GM23248 (cell line): ENCODE data around the gene TMEM74B. TPM values are rescaled to one million over a fixed set of nuclear protein-coding genes. Genes with fewer than 3 reads are reported as not detected.
"Not testable (repeated sequence)": the region's sequence is repeated elsewhere in the genome, so short reads cannot be mapped to it uniquely, and the experiment has no call there.

Source experiments
- DNase-seq: peaks from one replicate; pipeline ENCODE4 v3.0.0-alpha.2; 2015
- H2AFZ ChIP-seq: fragments of 200-600 bp; sonication (generic); 2 replicates; pipeline ENCODE4 v1.6.1; 2016; ENCODE audit warnings: antibody characterized with exemption
- H3F3A ChIP-seq: fragments of 200-600 bp; sonication (generic); 2 replicates; pipeline ENCODE4 v1.6.1; 2016; ENCODE audit warnings: mild to moderate bottlenecking, antibody characterized with exemption, mixed run types; ENCODE audit not compliant: insufficient read depth
- H3K27ac ChIP-seq: fragments of 200-600 bp; sonication (generic); 2 replicates; pipeline ENCODE4 v1.5.1; 2016; ENCODE audit warnings: mild to moderate bottlenecking
- H3K27me3 ChIP-seq: fragments of 200-600 bp; sonication (generic); replicated peaks from 2 replicates; pipeline ENCODE4 v1.6.1; 2016; ENCODE audit warnings: mild to moderate bottlenecking; ENCODE audit not compliant: insufficient read depth
- H3K36me3 ChIP-seq: fragments of 200-600 bp; sonication (generic); 2 replicates; pipeline ENCODE4 v1.6.1; 2016; ENCODE audit warnings: low read depth, mild to moderate bottlenecking
- H3K4me1 ChIP-seq: fragments of 200-600 bp; sonication (generic); 2 replicates; pipeline ENCODE4 v1.6.1; 2016; ENCODE audit warnings: mild to moderate bottlenecking; ENCODE audit not compliant: insufficient read depth
- H3K4me2 ChIP-seq: fragments of 200-600 bp; sonication (generic); one replicate; pipeline ENCODE4 v1.6.1; 2016; ENCODE audit warnings: mild to moderate bottlenecking; ENCODE audit not compliant: unreplicated experiment
- H3K4me3 ChIP-seq: fragments of 200-600 bp; sonication (generic); 2 replicates; pipeline ENCODE4 v1.5.1; 2016; ENCODE audit warnings: mild to moderate bottlenecking
- H3K79me2 ChIP-seq: fragments of 200-600 bp; sonication (generic); 2 replicates; pipeline ENCODE4 v1.6.1; 2016; ENCODE audit warnings: mild to moderate bottlenecking; ENCODE audit not compliant: insufficient read depth
- H3K9ac ChIP-seq: fragments of 200-600 bp; sonication (generic); 2 replicates; pipeline ENCODE4 v1.6.1; 2016; ENCODE audit warnings: mild to moderate bottlenecking
- H3K9me2 ChIP-seq: fragments of 200-600 bp; sonication (generic); 2 replicates; pipeline ENCODE4 v1.6.1; 2016; ENCODE audit warnings: mixed run types, mild to moderate bottlenecking, moderate library complexity; ENCODE audit not compliant: insufficient read depth
- H3K9me3 ChIP-seq: fragments of 200-600 bp; sonication (generic); one replicate; pipeline ENCODE4 v1.6.1; 2017; ENCODE audit warnings: low read depth
- H4K20me1 ChIP-seq: fragments of 200-600 bp; sonication (generic); 2 replicates; pipeline ENCODE4 v1.6.0; 2016; ENCODE audit not compliant: insufficient read depth
- EZH2 ChIP-seq: fragments of 200-600 bp; sonication (generic); IDR thresholded peaks from 2 replicates; pipeline ENCODE4 v1.6.1; 2018; ENCODE audit warnings: antibody characterized with exemption, mild to moderate bottlenecking; ENCODE audit not compliant: insufficient read depth, poor library complexity, severe bottlenecking
- EZH2phosphoT487 ChIP-seq: fragments of 200-600 bp; sonication (generic); IDR thresholded peaks from 2 replicates; pipeline ENCODE4 v1.6.1; 2018; ENCODE audit warnings: antibody characterized with exemption, moderate library complexity, mild to moderate bottlenecking, low read depth; ENCODE audit not compliant: insufficient read depth
- WGBS, 2 experiments: methylation state at CpG; one replicate each; pipeline ENCODE4 v1.1.6; 2015 to 2017; ENCODE audit warnings: low lambda C conversion rate in 2 of 2, low coverage in 1 of 2; ENCODE audit errors: missing lambda C conversion rate in 2 of 2; 5-methylcytosine and 5-hydroxymethylcytosine counted together
- in situ Hi-C: fragments of 300-500 bp; cut with MboI; formaldehyde crosslinking; loops from 2 replicates; pipeline ENCODE4 v1.15.0; 2020
- polyA plus RNA-seq: library from polyadenylated mRNA; unstranded; fragments of >200 nt; fragmentation: Nextera tagmentation; extraction: Ambion mirVana; gene quantifications from 2 replicates; pipeline ENCODE4 v1.2.1, GENCODE V29; 2016
- total RNA-seq: library from RNA; depleted of rRNA; stranded (reverse); fragments of >200 nt; shearing (Covaris generic); gene quantifications from 2 replicates; pipeline ENCODE4 v1.2.3, GENCODE V29; 2014

Gene TMEM74B
- total and polyA plus RNA-seq, 2 experiments from 2014 or later = 0.18 to 0.43 TPM

- Histone ChIP-seq H3K4me3 (no peak overlapping the region), H3K4me2 (no peak overlapping the region), H3K79me2 (peaks cover 27% of the 10 kb centered on the region), H3K9ac (no peak overlapping the region), H2AFZ (no peak overlapping the region), H3K27me3 (no peaks in the 10 kb centered on the region), H3K27ac (no peak overlapping the region), H3F3A (no peaks in the 10 kb centered on the region), H3K9me3 (no peaks in the 10 kb centered on the region), H4K20me1 (no peaks in the 10 kb centered on the region), H3K9me2 (no peaks in the 10 kb centered on the region), H3K4me1 (peaks cover 5% of the 10 kb centered on the region; the same call in 1 of the 2 replicates), H3K36me3 (peaks cover 23% of the 10 kb centered on the region)
- in situ Hi-C loops = no loop called here
- no peak for DNase-seq
- TF ChIP-seq EZH2 (no peak), EZH2phosphoT487 (no peak)
- WGBS, 2 experiments = 100% methylated on average over 1 of the region's 1 CpG
Observed at GRCh38 chr20:1154691-1155090, 30.1 kb downstream of the TMEM74B start.

GRCh38 chr20:1154226-1154625 lies 30.6 kb downstream of the TMEM74B start:
- Histone ChIP-seq H3K27ac (no peak overlapping the region), H3K9ac (no peak overlapping the region), H2AFZ (no peak overlapping the region), H3K36me3 (peaks cover 23% of the 10 kb centered on the region), H3K4me3 (no peak overlapping the region), H3K4me2 (no peak overlapping the region), H3K9me3 (no peaks in the 10 kb centered on the region), H3K9me2 (no peaks in the 10 kb centered on the region), H4K20me1 (no peaks in the 10 kb centered on the region), H3K27me3 (no peaks in the 10 kb centered on the region), H3K4me1 (peaks cover 5% of the 10 kb centered on the region; the same call in 1 of the 2 replicates), H3F3A (0 out of 2 replicates have a peak, but pooled peaks cover 1% of the 10 kb centered on the region), H3K79me2 (peaks cover 31% of the 10 kb centered on the region)
- TF ChIP-seq EZH2 (no peak), EZH2phosphoT487 (no peak)
- in situ Hi-C loops = no loop called here
- DNase-seq = no peak

- Histone ChIP-seq H2AFZ (no peak overlapping the region), H3K36me3 (peaks cover 19% of the 10 kb centered on the region), H4K20me1 (no peaks in the 10 kb centered on the region), H3K4me2 (no peak overlapping the region), H3K9me3 (no peaks in the 10 kb centered on the region), H3K9me2 (no peaks in the 10 kb centered on the region), H3K27ac (no peak overlapping the region), H3K79me2 (peaks cover 33% of the 10 kb centered on the region), H3F3A (0 out of 2 replicates have a peak, but pooled peaks cover 6% of the 10 kb centered on the region), H3K4me3 (no peak overlapping the region), H3K27me3 (no peaks in the 10 kb centered on the region), H3K4me1 (peaks cover 5% of the 10 kb centered on the region; the same call in 1 of the 2 replicates), H3K9ac (no peak overlapping the region)
- no peak for DNase-seq
- WGBS, 2 experiments = 100% methylated on average over 1 of the region's 1 CpG
- in situ Hi-C loops = no loop called here
- no peak for TF ChIP-seq EZH2phosphoT487
- TF ChIP-seq EZH2 = no peak
Observed at GRCh38 chr20:1150968-1151367, 33.8 kb downstream of the TMEM74B start.

GRCh38 chr20:1150218-1150617 lies 34.6 kb downstream of the TMEM74B start:
- peaks cover 33% of the 10 kb centered on the region for H3K79me2 ChIP-seq

GRCh38 chr20:1149812-1150211 lies 35.0 kb downstream of the TMEM74B start:
- DNase-seq, H3K27ac ChIP-seq, H4K20me1 ChIP-seq, H3K4me2 ChIP-seq, H3K4me3 ChIP-seq, H3K4me1 ChIP-seq, H3K9me2 ChIP-seq, H3K9ac ChIP-seq, H2AFZ ChIP-seq, H3F3A ChIP-seq, H3K9me3 ChIP-seq, H3K27me3 ChIP-seq, in situ Hi-C loops: not testable (repeated sequence)
- Histone ChIP-seq H3K79me2 (peaks cover 33% of the 10 kb centered on the region), H3K36me3 (peaks cover 15% of the 10 kb centered on the region)
- WGBS, 2 experiments = 95 to 97% methylated on average over 2 of the region's 2 CpGs

More at GRCh38 chr20:1150218-1150617, 34.6 kb downstream of the TMEM74B start:
- WGBS, 2 experiments = 64% methylated on average over 4 of the region's 4 CpGs
- Histone ChIP-seq H3K9me2 (no peaks in the 10 kb centered on the region), H2AFZ (no peak overlapping the region), H3K36me3 (peaks cover 16% of the 10 kb centered on the region), H3K9ac (no peak overlapping the region), H4K20me1 (no peaks in the 10 kb centered on the region), H3K27me3 (no peaks in the 10 kb centered on the region), H3K9me3 (no peaks in the 10 kb centered on the region), H3K4me2 (no peak overlapping the region), H3K4me3 (no peak overlapping the region), H3K27ac (no peak overlapping the region), H3F3A (0 out of 2 replicates have a peak, but pooled peaks cover 6% of the 10 kb centered on the region), H3K4me1 (peaks cover 5% of the 10 kb centered on the region; the same call in 1 of the 2 replicates)
- TF ChIP-seq EZH2phosphoT487 (no peak), EZH2 (no peak)
- DNase-seq = peak; percentile 67
- in situ Hi-C loops = no loop called here
